DND-41 (cell line): ENCODE data around the gene COL8A1.

ENCODE experiments used
- CTCF ChIP-seq: IDR thresholded peaks from 2 replicates; pipeline ENCODE4 v1.5.1; 2012; ENCODE audit warnings: borderline replicate concordance, low read length, moderate library complexity, mild to moderate bottlenecking; ENCODE audit not compliant: poor library complexity, severe bottlenecking; ENCODE audit errors: extremely low read depth
- EZH2 ChIP-seq: IDR thresholded peaks from 3 replicates; pipeline ENCODE4 v1.6.1; 2012; ENCODE audit warnings: borderline replicate concordance, low read depth, mild to moderate bottlenecking, moderate library complexity, low read length, inconsistent platforms; ENCODE audit not compliant: severe bottlenecking

- TF ChIP-seq EZH2 (no peak), CTCF (no peak)
Measured at GRCh38 chr3:99823723-99824711, 185.6 kb downstream of the COL8A1 start.
